ENCODE data around the gene DUSP16.

DUSP16 gene

DNA sequence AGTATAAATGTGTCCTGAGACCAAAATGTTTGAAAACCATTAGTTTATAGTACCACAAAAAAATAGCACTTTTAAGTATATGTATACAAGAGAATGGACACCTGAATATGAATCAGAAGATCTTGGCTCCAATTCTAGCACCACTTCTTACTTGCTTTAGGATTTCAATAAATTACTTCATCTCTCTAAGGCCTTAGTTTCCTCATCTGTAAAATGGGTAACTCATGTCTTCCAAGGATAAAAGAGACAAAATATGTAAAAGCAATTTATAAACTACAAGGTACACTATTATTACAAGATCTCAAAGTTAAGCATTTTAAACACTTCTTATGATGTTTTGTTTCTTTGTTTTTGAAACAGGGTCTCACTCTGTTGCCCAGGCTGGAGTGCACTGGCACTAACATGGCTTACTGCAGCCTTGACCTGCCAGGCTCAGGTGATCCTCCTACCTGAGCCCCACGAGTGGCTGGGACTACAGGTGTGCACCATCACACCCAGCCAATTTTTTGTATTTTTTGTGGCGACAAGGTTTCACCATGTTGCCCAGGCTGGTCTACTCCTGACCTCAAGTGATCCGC, 9.4 kb downstream of the DUSP16 start:
- TF ChIP-seq, protein P1, sequence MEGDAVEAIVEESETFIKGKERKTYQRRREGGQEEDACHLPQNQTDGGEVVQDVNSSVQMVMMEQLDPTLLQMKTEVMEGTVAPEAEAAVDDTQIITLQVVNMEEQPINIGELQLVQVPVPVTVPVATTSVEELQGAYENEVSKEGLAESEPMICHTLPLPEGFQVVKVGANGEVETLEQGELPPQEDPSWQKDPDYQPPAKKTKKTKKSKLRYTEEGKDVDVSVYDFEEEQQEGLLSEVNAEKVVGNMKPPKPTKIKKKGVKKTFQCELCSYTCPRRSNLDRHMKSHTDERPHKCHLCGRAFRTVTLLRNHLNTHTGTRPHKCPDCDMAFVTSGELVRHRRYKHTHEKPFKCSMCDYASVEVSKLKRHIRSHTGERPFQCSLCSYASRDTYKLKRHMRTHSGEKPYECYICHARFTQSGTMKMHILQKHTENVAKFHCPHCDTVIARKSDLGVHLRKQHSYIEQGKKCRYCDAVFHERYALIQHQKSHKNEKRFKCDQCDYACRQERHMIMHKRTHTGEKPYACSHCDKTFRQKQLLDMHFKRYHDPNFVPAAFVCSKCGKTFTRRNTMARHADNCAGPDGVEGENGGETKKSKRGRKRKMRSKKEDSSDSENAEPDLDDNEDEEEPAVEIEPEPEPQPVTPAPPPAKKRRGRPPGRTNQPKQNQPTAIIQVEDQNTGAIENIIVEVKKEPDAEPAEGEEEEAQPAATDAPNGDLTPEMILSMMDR (IDR thresholded peaks at IDR 0.05; ENCODE audit: low read depth, low read length): no peak
- no peak overlapping the region for H3K4me3 ChIP-seq (ENCODE audit: low read depth, low read length)

DNA sequence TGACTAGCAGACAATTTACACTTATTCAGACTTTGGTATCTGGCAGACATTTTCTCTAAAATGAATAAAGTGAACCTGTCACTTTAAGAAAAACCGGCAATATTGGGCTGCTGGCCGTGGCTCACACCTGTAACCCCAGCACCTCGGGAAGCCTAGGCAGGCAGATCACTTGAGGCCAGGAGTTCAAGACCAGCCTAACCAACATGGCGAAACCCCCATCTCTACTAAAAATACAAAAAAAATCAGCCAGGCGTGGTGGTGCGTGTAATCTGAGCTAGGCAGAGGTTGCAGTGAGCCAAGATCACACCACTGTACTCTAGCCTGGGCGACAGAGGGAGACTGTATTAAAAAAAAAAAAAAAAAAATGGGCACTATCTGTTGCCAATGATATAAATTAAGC, 11.5 kb downstream of the DUSP16 start:
- H3K4me3 ChIP-seq (ENCODE audit: low read depth, low read length): no peak overlapping the region
- TF ChIP-seq, protein P1 (IDR thresholded peaks at IDR 0.05; ENCODE audit: low read depth, low read length): no peak

DNA sequence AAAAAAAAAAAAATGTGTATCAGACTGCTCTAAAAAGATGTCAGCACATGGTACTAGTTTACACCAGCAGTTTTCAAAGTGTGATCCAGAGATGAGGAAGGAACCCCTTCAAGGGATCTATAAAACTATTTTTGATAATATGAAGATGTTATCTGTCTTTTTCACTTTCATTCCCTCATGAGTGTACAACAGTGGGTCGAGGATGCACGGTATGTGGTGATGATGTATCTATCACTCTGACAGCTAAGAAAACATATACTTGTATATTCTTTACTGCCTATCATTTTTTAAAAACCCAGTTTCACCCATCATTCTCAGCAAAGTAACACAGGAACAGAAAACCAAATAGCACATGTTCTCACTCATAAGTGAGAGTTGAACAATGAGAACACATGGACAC, 12.4 kb downstream of the DUSP16 start:
- H3K4me3 ChIP-seq (ENCODE audit: low read depth, low read length): no peak overlapping the region
- TF ChIP-seq, protein P1 (IDR thresholded peaks at IDR 0.05; ENCODE audit: low read depth, low read length): no peak

DNA sequence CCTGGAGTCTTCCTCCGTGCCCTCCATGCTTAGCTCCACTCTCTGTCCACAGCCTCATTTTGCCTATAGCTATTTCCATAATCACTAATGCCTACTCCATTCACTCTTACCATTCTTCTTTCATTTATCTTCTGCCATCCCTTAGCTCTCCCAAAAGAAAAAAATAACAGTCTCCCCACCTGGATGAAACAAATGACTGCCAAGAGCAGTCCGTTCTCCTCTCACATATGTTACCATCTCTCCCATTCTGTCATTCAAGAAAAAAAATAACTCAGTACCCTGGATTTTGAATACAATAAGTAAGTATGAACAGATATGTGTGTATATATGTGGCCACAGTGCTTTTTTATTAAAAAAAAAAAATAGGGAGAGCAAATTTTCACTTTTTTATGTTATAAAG, 13.2 kb downstream of the DUSP16 start:
- TF ChIP-seq, protein P1 (IDR thresholded peaks at IDR 0.05; ENCODE audit: low read depth, low read length): no peak
- no peak overlapping the region for H3K4me3 ChIP-seq (ENCODE audit: low read depth, low read length)

DNA sequence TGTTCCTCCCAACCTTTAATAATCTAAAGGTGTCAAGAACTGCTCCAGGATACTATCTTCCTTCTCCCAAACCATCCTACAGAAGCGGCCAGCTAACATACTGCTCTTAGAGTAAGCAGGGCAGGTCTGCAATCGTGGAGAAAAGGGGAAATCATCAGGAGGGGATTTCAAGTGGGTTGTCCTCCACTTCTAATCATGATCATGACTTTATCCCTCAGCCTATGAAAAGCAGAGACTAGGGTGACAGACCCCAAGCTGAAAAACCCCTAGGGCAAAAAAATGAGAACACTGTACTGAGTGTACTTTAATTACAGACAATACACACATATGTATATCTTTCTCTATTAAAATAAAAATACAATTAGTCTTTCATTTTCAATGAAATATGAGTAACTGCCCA, 13.9 kb downstream of the DUSP16 start:
- TF ChIP-seq, protein P1 (IDR thresholded peaks at IDR 0.05; ENCODE audit: low read depth, low read length): no peak

DNA sequence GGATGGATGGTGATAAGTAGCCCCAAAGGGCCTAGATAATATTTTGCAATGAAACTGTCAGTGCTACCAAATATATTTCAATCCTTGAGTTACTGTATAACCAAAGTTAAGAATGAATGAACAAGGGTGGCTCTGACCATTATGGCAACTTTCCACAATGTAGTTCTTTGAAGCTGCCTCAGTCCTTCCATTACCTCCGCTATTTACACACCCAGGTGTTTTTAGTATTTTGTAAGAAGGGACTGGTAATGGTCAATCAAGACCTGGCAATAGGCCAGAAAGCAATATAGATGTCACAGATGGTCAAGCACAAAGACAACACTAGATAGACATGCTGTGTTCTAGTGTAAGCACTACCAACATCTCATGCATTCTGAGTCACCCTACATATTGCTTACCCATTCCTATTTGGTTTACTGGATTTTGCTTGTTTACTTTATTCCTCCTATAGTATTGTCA, 16.3 kb downstream of the DUSP16 start:
- H3K4me3 ChIP-seq (ENCODE audit: low read depth, low read length): no peak overlapping the region
- TF ChIP-seq, protein P1 (IDR thresholded peaks at IDR 0.05; ENCODE audit: low read depth, low read length): no peak

More for the DNA sequence above, 13.9 kb downstream of the DUSP16 start:
- no peak overlapping the region for H3K4me3 ChIP-seq (ENCODE audit: low read depth, low read length)

DNA sequence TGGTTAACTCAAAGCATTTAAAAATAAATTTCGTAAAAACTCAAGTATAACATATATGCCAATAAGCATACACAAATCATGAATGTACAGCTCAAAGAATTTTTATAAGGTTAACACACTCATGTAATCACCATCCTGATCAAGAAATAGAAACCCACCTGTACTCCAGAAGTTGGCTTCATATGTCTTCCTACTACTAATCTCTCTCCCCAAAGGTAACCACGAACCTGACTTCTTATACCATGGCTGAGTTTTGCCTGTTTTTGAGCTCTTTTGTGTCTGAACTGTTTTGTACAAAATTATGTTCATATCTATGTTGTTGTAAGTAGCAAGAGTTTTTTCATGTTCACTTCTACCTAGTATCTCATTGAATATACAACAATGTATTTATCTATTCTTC, 18.7 kb downstream of the DUSP16 start:
- TF ChIP-seq, protein P1 (IDR thresholded peaks at IDR 0.05; ENCODE audit: low read depth, low read length): no peak
- H3K4me3 ChIP-seq (ENCODE audit: low read depth, low read length): no peak overlapping the region
